ENCODE data around the gene KAT14. TPM values are rescaled to one million over a fixed set of nuclear protein-coding genes. Genes with fewer than 3 reads are reported as not detected.
"Not testable (repeated sequence)": the region's sequence is repeated elsewhere in the genome, so short reads cannot be mapped to it uniquely, and the experiment has no call there.

The KAT14 gene
- total RNA-seq, 1 donor from 2014 or later = 15.3 TPM

DNA sequence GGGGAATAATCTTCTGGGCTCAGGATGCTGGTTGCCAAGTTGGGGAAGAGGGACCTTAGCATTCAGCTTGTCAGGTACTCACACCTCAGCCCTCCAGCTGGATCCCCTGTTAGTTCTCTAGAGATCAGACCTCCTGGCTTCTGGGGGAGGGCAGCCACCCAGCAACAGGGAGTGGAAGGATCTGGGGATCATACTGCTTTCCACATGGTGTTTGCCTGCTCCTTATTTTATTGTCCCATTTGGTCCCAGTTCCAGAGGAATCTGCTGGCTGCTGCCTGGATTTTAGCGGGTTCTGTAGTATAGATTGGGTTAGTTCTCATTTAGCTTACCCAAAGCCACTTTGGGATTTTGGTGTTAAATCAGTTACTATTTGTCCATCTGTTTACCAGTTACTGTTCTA is 29.3 kb downstream of the KAT14 start:
- H3K36me3 Mint-ChIP-seq (ENCODE audit: low read depth) = peaks cover 59% of the 10 kb centered on the region
- H3K4me1 Mint-ChIP-seq (ENCODE audit: low read depth) = peaks cover 24% of the 10 kb centered on the region
- DNase-seq (ENCODE audit: low spot score) = no peak
- H3K27ac Mint-ChIP-seq = no peak overlapping the region
- no peaks in the 10 kb centered on the region for H3K27me3 Mint-ChIP-seq (ENCODE audit: low read depth)
- intact Hi-C loops (cut with micrococcal nuclease) = no loop called here
- H3K9me3 Mint-ChIP-seq = no peaks in the 10 kb centered on the region
- H3K4me3 Mint-ChIP-seq (ENCODE audit: low read depth) = no peak overlapping the region

DNA sequence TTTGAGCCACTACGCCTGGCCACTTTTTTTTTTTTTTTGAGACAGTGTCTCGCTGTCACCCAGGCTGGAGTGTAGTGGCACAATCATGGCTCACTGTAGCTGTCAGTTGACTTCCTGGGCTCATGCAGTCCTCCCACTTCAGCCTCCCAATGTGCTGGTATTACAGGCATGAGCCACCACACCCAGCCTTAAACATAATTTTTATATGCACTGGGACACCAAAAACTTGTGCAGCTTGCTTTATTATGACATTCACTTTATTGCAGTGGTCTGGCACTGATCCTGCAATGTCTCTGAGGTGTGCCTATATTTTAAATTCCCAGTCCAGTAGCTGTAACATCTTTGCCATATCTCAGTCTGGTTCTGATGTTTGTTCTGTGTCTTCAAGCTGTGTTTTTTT is 34.7 kb downstream of the KAT14 start:
- peaks cover 62% of the 10 kb centered on the region for H3K36me3 Mint-ChIP-seq (ENCODE audit: low read depth)
- DNase-seq (ENCODE audit: low spot score) = no peak
- peaks cover 5% of the 10 kb centered on the region for H3K4me1 Mint-ChIP-seq (ENCODE audit: low read depth)
- no peak overlapping the region for H3K27ac Mint-ChIP-seq
- intact Hi-C loops (cut with micrococcal nuclease) = no loop called here
- H3K27me3 Mint-ChIP-seq (ENCODE audit: low read depth) = no peaks in the 10 kb centered on the region
- no peaks in the 10 kb centered on the region for H3K9me3 Mint-ChIP-seq
- H3K4me3 Mint-ChIP-seq (ENCODE audit: low read depth) = no peak overlapping the region

DNA sequence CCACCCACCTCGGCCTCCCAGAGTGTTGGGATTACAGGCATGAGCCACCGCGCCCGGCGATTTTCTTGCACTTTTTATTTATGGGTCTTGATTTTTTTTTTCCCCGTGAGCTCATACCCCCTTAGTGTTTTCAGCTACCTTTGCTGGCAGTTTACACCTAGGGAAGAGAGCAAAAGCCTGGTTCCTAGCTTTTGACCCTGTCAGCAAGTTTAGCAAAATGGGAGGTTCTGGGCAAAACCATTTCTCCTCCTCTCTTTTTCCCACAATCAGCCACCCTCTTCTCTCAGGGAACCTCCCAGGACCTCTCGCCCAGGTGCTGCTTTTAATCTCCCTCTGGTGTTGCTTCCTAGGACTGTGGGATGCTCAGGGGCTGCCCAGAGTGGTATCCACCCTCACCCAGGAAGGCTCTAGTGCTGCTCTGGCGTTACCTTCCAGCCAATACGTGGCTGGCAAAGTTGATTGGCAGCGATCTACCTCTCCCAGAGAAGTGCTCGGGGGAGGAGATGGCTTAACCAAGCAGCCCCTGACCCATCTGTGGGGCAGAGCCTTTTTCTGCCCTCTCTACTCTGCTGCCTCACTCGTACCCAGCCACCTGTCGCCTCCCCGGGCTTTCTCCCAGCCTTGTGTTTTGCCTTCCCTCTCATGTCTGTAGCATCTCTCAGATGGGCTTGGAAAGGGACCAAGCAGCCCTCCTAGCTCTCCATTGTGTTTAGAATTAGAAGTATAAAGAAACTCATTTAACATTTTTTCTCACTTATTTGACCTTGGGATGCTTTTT is 37.4 kb downstream of the KAT14 start:
- Mint-ChIP-seq H3K4me1 (ENCODE audit: low read depth) (peaks cover 2% of the 10 kb centered on the region), H3K27ac (no peak overlapping the region), H3K36me3 (ENCODE audit: low read depth) (peaks cover 73% of the 10 kb centered on the region), H3K9me3 (peaks cover 2% of the 10 kb centered on the region), H3K27me3 (ENCODE audit: low read depth) (no peaks in the 10 kb centered on the region), H3K4me3 (ENCODE audit: low read depth) (no peak overlapping the region)
- DNase-seq (ENCODE audit: low spot score) = no peak
- intact Hi-C loops (cut with micrococcal nuclease) = no loop called here

DNA sequence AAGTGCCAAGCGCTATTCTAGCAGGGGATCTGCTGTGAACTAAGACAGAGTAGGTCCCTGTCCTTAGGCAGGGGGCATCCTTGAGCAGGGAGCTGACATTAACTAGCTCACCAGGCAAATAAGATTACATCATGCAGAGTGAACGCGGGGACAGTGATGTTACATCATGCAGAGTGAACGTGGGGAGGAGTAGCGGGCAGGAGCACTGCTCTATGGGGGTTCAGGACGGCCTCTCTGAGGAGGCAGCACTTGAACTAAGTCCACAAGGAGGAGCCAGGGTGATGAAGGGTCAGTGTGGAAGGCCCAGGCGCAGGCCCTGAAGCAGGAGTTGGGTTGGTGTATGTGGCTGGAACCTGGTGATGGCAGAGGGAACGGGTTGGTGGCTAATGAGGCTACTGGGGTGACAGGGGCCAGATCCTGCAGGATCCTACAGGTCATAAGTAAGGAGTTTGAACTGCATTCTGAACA is 38.7 kb downstream of the KAT14 start:
- H3K36me3 Mint-ChIP-seq (ENCODE audit: low read depth) = peaks cover 75% of the 10 kb centered on the region
- no peak overlapping the region for H3K4me3 Mint-ChIP-seq (ENCODE audit: low read depth)
- intact Hi-C loops (cut with micrococcal nuclease) = no loop called here
- H3K9me3 Mint-ChIP-seq = peaks cover 7% of the 10 kb centered on the region
- no peaks in the 10 kb centered on the region for H3K27me3 Mint-ChIP-seq (ENCODE audit: low read depth)
- DNase-seq (ENCODE audit: low spot score) = no peak
- no peak overlapping the region for H3K27ac Mint-ChIP-seq
- no peaks in the 10 kb centered on the region for H3K4me1 Mint-ChIP-seq (ENCODE audit: low read depth)

DNA sequence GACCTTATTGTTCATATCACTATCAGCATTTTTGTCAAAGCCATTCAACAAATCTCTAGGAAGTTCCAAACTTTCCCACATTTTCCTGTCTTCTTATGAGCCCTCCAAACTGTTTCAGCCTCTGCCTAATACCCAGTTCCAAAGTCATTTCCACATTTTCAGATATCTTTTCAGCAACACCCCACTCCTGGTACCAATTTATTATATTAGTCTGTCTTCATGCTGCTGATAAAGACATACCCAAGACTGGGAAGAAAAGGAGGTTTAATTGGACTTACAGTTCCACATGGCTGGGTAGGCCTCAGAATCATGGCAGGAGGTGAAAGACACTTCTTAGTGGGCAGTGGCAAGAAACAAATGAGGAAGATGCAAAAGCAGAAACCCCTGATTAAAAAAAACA is 42.7 kb downstream of the KAT14 start:
- H3K36me3 Mint-ChIP-seq (ENCODE audit: low read depth) = peaks cover 77% of the 10 kb centered on the region
- H3K27me3 Mint-ChIP-seq (ENCODE audit: low read depth); H3K4me1 Mint-ChIP-seq (ENCODE audit: low read depth); H3K9me3 Mint-ChIP-seq; DNase-seq (ENCODE audit: low spot score); intact Hi-C loops (cut with micrococcal nuclease); H3K27ac Mint-ChIP-seq; H3K4me3 Mint-ChIP-seq (ENCODE audit: low read depth): not testable (repeated sequence)

DNA sequence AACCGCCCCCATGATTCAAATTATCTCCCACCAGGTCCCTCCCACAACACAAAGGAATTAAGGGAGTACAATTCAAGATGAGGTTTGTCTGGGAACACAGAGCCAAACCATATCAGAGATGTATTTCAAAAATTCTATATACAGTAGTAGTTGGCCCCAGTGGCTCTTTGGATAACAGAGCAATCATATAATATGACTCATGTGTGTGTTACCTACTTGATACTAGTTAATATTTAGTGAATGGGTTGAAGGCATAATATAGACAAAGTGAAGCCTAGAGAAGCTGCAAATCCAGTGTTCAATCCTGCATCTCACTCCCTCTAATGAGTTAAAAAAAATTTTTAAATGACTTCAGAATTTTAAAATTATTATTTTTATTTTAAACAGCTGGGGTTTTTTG is 43.2 kb downstream of the KAT14 start:
- peaks cover 76% of the 10 kb centered on the region for H3K36me3 Mint-ChIP-seq (ENCODE audit: low read depth)
- intact Hi-C loops (cut with micrococcal nuclease) = no loop called here
- no peak for DNase-seq (ENCODE audit: low spot score)
- H3K27me3 Mint-ChIP-seq (ENCODE audit: low read depth) = no peaks in the 10 kb centered on the region
- H3K27ac Mint-ChIP-seq = no peak overlapping the region
- H3K4me1 Mint-ChIP-seq (ENCODE audit: low read depth) = no peaks in the 10 kb centered on the region
- peaks cover 7% of the 10 kb centered on the region for H3K9me3 Mint-ChIP-seq
- H3K4me3 Mint-ChIP-seq (ENCODE audit: low read depth) = no peak overlapping the region

DNA sequence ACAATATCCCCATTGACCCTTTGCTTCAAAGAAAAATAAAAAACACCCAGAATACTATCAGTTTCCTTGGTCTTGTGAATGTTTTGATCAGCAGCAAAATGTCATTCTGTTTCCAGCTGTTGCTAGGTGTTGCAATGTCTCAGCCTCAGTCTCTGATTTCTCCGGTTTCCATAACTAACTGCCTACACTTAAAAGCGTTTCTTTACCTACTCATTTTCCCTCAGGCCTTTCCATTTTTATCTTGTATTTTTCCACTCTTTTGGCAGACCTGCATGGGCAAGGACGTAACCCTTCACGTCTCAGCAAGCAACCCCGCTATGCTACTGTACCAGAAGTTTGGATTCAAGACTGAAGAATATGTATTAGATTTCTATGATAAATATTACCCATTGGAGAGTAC is 49.4 kb downstream of the KAT14 start:
- intact Hi-C loops (cut with micrococcal nuclease) = no loop called here
- H3K4me1 Mint-ChIP-seq (ENCODE audit: low read depth) = peaks cover 6% of the 10 kb centered on the region
- H3K27ac Mint-ChIP-seq = no peak overlapping the region
- H3K9me3 Mint-ChIP-seq = no peaks in the 10 kb centered on the region
- no peak overlapping the region for H3K4me3 Mint-ChIP-seq (ENCODE audit: low read depth)
- H3K36me3 Mint-ChIP-seq (ENCODE audit: low read depth) = peaks cover 44% of the 10 kb centered on the region
- no peak for DNase-seq (ENCODE audit: low spot score)
- no peaks in the 10 kb centered on the region for H3K27me3 Mint-ChIP-seq (ENCODE audit: low read depth)

DNA sequence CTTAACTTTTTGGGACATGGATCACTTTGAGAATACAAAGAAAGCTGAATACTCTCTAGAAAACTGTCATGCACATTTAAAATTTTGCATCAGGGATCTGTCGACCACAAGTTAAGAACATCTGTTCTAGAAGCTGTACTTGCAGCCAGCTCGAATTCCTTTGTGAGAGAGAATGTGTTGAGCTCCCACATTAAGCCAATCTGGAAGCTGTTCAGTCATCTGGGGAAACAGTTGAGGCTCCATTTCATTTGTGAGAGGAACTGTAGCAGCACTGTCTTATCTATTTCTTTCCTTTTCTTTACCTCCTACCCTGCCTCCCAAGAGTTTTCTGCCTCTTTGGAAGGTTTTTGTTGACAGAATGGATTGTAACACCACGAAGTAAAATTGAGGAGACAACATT is 50.8 kb downstream of the KAT14 start:
- peaks cover 33% of the 10 kb centered on the region for H3K36me3 Mint-ChIP-seq (ENCODE audit: low read depth)
- no peak for DNase-seq (ENCODE audit: low spot score)
- H3K27me3 Mint-ChIP-seq (ENCODE audit: low read depth) = no peaks in the 10 kb centered on the region
- H3K4me3 Mint-ChIP-seq (ENCODE audit: low read depth) = no peak overlapping the region
- no peaks in the 10 kb centered on the region for H3K9me3 Mint-ChIP-seq
- peaks cover 6% of the 10 kb centered on the region for H3K4me1 Mint-ChIP-seq (ENCODE audit: low read depth)
- intact Hi-C loops (cut with micrococcal nuclease) = no loop called here
- no peak overlapping the region for H3K27ac Mint-ChIP-seq

DNA sequence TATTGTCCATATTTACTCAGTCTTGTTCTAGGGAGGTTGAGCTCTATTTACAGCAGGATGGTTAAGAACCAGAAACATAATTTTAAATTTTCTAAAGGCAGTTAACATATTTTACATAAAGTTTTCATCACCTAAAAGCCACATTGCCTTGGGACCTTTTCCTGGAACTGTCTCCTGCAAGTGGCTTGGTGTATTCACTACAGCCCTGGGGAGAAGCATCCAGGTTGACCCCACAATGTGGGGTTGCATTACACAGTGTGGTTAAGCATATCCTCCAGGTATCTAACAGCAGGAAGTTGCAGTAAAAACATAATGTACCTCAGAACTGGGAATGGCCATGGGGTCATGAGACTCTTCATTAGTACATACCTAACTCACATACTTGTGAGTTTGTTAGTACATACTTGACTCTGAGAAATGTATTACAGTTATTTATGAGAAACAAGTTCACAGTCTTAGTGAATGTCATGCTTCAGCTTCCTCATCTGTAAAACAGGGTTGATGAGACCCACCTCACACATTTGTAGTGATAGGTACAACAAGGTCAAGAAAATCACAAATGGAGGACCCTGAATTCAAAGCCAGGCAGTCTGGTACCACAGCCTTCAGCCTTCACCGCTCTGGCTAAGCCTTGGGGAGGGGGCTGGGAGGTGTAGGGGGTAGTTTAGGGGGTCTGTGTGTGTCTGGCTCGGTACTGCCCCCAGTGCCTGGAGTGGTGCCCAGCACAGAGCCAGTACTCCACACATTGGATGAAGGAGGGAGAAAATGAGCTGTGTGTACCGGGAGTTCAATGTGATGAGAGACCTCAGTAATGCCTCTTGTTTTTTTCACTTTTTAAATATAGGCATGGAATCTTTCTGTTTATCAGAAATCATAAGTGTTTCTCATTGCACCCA is 52.9 kb downstream of the KAT14 start:
- Mint-ChIP-seq H3K4me1 (ENCODE audit: low read depth) (peaks cover 6% of the 10 kb centered on the region), H3K9me3 (no peaks in the 10 kb centered on the region), H3K27ac (no peak overlapping the region), H3K36me3 (ENCODE audit: low read depth) (peaks cover 20% of the 10 kb centered on the region), H3K4me3 (ENCODE audit: low read depth) (no peak overlapping the region), H3K27me3 (ENCODE audit: low read depth) (no peaks in the 10 kb centered on the region)
- DNase-seq (ENCODE audit: low spot score) = no peak
- intact Hi-C loops (cut with micrococcal nuclease) = no loop called here

DNA sequence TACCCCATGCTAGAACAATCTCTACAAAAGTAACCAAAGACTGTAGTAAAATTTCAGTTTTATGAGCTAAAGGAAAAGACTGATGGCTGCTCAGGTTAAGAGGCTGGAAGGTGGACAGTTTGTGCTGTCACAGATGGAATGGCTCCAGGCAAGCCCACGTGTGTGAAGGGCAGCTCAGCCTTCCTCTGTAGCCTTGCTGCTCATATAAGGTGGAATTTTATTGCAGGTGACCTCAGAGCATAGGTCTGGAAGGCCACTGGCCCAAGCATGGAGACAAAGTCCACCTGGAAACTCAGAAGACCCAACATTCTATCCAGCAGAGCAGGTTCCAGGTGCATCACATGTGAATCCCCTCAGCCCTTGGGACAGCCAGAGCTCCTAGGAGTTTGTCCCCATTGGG is 53.6 kb downstream of the KAT14 start:
- intact Hi-C loops (cut with micrococcal nuclease) = no loop called here
- no peak overlapping the region for H3K27ac Mint-ChIP-seq
- no peaks in the 10 kb centered on the region for H3K9me3 Mint-ChIP-seq
- H3K27me3 Mint-ChIP-seq (ENCODE audit: low read depth) = no peaks in the 10 kb centered on the region
- peaks cover 6% of the 10 kb centered on the region for H3K4me1 Mint-ChIP-seq (ENCODE audit: low read depth)
- no peak for DNase-seq (ENCODE audit: low spot score)
- H3K4me3 Mint-ChIP-seq (ENCODE audit: low read depth) = no peak overlapping the region
- peaks cover 15% of the 10 kb centered on the region for H3K36me3 Mint-ChIP-seq (ENCODE audit: low read depth)

DNA sequence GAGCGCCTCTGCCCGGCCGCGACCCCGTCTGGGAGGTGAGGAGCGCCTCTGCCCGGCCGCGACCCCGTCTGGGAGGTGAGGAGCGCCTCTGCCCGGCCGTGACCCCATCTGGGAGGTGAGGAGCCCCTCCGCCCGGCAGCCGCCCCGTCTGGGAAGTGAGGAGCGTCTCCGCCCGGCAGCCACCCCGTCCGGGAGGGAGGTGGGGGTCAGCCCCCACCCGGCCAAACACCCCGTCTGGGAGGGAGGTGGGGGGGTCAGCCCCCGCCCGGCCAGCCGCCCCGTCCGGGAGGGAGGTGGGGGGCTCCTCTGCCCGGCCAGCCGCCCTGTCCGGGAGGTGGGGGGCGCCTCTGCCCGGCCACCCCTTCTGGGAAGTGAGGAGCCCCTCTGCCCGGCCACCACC is 56.8 kb downstream of the KAT14 start:
- H3K4me1 Mint-ChIP-seq (ENCODE audit: low read depth); H3K36me3 Mint-ChIP-seq (ENCODE audit: low read depth); H3K27me3 Mint-ChIP-seq (ENCODE audit: low read depth); H3K9me3 Mint-ChIP-seq; H3K4me3 Mint-ChIP-seq (ENCODE audit: low read depth); H3K27ac Mint-ChIP-seq; DNase-seq (ENCODE audit: low spot score); intact Hi-C loops (cut with micrococcal nuclease): not testable (repeated sequence)

DNA sequence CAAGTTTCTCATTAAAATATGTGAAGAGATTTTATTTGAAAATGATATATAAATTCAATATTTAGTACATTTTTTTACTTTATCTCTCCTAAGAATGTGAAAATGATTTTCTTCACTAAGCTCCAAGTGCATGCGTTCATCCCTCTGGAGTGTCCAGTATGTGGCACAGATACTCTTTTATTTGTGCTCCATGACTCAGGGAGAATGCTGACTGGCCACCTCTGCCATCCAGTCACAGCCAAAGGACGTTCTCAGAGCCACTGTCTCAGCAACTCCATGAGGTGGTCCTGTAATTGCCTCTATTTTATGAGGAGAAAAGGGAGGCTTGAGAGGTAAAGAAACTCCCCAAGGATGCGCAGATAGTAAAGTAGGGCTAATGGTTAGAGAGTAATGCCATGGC is 58.3 kb downstream of the KAT14 start:
- Mint-ChIP-seq H3K27ac (no peak overlapping the region), H3K36me3 (ENCODE audit: low read depth) (no peaks in the 10 kb centered on the region), H3K4me3 (ENCODE audit: low read depth) (no peak overlapping the region), H3K27me3 (ENCODE audit: low read depth) (no peaks in the 10 kb centered on the region), H3K4me1 (ENCODE audit: low read depth) (no peaks in the 10 kb centered on the region), H3K9me3 (no peaks in the 10 kb centered on the region)
- no peak for DNase-seq (ENCODE audit: low spot score)
- intact Hi-C loops (cut with micrococcal nuclease) = no loop called here

DNA sequence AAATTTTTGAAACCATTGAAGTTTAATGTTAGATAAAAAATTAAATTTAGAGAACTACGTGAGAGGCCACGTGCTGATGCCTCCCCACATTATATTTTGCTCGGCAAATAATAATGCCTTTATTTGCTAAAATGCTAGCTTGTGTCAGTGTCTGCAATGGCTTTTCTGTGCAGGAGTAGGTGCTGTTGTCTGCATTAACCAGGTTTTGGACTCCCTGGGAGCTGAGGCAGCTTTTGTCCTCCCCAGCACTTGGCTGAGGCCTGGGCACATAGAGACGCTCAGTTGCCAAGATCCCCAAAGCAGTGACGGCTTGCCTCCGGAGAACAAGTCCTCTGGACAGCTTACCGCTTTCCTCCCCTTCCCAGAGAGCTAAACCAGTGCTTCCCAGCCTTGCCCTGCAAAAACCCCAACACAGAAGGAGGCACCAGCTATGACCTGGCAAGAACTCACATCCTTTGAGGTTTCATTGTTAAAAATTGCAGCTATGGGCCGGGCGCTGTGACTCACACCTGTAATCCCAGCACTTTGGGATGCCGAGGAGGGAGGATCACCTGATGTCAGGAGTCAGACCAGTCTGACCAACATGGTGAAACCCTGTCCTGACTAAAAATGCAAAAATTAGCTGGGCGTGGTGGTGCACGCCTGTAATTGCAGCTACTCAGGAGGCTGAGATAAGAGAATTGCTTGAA is 59.9 kb downstream of the KAT14 start:
- Mint-ChIP-seq H3K9me3 (peaks cover 7% of the 10 kb centered on the region), H3K4me1 (ENCODE audit: low read depth) (no peaks in the 10 kb centered on the region), H3K27ac (no peak overlapping the region), H3K27me3 (ENCODE audit: low read depth) (peaks cover 5% of the 10 kb centered on the region), H3K36me3 (ENCODE audit: low read depth) (no peaks in the 10 kb centered on the region), H3K4me3 (ENCODE audit: low read depth) (no peak overlapping the region)
- no peak for DNase-seq (ENCODE audit: low spot score)
- intact Hi-C loops (cut with micrococcal nuclease) = no loop called here

Data from activated T-helper 2 cell treated with anti-CD3 and anti-CD28 coated beads, Interferon-gamma antibody, Interleukin-2, Interleukin-4, amounts not matched to agents 10 μg/mL and 5 μg/mL and 100 μg/mL, durations not matched to agents 14 hours and 24 hours and 36 hours (primary cell).